ENCODE measurements around the gene ALDH1B1.

The ALDH1B1 gene

DNA sequence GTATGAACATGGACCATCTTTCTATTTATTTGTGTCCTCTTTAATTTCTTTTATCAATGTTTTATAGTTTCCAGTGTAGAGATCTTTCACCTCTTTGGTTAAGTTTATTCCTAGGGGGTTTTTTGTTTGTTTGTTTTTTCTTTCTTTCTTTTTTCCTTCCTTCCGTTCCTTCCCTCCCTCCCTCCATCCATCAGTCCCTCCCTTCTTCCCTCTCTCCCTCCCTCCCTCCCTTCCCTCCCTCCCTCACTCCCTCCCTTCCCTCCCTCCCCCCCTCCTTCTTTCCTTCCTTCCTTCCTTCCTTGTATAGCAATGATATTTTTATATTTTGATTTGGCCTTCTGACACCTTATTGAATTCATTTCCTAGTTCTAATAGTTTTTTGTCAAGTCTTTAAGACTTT, 55.2 kb downstream of the ALDH1B1 start:
- H4K20me1 ChIP-seq (ENCODE audit: insufficient read depth, low read length, poor library complexity, severe bottlenecking), result no peaks in the 10 kb centered on the region
- no peaks in the 10 kb centered on the region for H3K27me3 ChIP-seq (ENCODE audit: insufficient read depth, low read length, poor library complexity, severe bottlenecking)
- no peak overlapping the region for H3K9ac ChIP-seq (ENCODE audit: low read depth, low read length, poor library complexity, severe bottlenecking)
- no peaks in the 10 kb centered on the region for H3F3A ChIP-seq (ENCODE audit: low read depth)
- no peaks in the 10 kb centered on the region for H3K79me2 ChIP-seq (ENCODE audit: insufficient read depth, low read length)
- H3K4me1 ChIP-seq (ENCODE audit: insufficient read depth, low read length, poor library complexity, severe bottlenecking), result no peaks in the 10 kb centered on the region
- no peak for TF ChIP-seq EZH2phosphoT487 (IDR thresholded peaks at IDR 0.05; ENCODE audit: borderline replicate concordance)
- TF ChIP-seq, protein P1, sequence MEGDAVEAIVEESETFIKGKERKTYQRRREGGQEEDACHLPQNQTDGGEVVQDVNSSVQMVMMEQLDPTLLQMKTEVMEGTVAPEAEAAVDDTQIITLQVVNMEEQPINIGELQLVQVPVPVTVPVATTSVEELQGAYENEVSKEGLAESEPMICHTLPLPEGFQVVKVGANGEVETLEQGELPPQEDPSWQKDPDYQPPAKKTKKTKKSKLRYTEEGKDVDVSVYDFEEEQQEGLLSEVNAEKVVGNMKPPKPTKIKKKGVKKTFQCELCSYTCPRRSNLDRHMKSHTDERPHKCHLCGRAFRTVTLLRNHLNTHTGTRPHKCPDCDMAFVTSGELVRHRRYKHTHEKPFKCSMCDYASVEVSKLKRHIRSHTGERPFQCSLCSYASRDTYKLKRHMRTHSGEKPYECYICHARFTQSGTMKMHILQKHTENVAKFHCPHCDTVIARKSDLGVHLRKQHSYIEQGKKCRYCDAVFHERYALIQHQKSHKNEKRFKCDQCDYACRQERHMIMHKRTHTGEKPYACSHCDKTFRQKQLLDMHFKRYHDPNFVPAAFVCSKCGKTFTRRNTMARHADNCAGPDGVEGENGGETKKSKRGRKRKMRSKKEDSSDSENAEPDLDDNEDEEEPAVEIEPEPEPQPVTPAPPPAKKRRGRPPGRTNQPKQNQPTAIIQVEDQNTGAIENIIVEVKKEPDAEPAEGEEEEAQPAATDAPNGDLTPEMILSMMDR (conservative IDR thresholded peaks at IDR 0.05; ENCODE audit: low read length), result no peak
- H3K9me3 ChIP-seq (ENCODE audit: insufficient read depth, low read depth, low read length), result no peaks in the 10 kb centered on the region
- H3K36me3 ChIP-seq (ENCODE audit: insufficient read depth, low read length), result no peaks in the 10 kb centered on the region
- H3K9me2 ChIP-seq (replicated peaks; ENCODE audit: low read depth, low read length), result no peaks in the 10 kb centered on the region
- H3K4me3 ChIP-seq (ENCODE audit: low read length, poor library complexity, severe bottlenecking), result no peak overlapping the region
- no peak overlapping the region for H2AFZ ChIP-seq (ENCODE audit: low read length)
- H3K4me2 ChIP-seq (ENCODE audit: low read depth, low read length, poor library complexity, severe bottlenecking), result no peak overlapping the region
